HL-60 (cell line): Measurements from ENCODE around the gene ACSF3.

ENCODE experiments used
- DNase-seq, 2 experiments: peaks; one replicate each; pipeline ENCODE4 v3.0.0-alpha.2; 2010 to 2020; ENCODE audit warnings: low read depth in 1 of 2, low spot score in 1 of 2
- H3K27ac ChIP-seq: fragments of 250-450 bp; sonication (Bioruptor Pico); replicated peaks from 2 replicates; pipeline ENCODE4 v1.5.1; 2020; ENCODE audit warnings: mild to moderate bottlenecking, moderate library complexity
- H3K27me3 ChIP-seq: fragments of 250-450 bp; sonication (Bioruptor Pico); 2 replicates; pipeline ENCODE4 v1.5.1; 2021; ENCODE audit warnings: mild to moderate bottlenecking, moderate library complexity; ENCODE audit not compliant: insufficient read depth, poor library complexity, severe bottlenecking
- H3K4me3 ChIP-seq: replicated peaks from 2 replicates; pipeline ENCODE4 v1.5.1; 2011; ENCODE audit warnings: mild to moderate bottlenecking, control low read depth, low read length; ENCODE audit not compliant: insufficient read depth
- GABPA ChIP-seq: IDR thresholded peaks from 2 replicates; pipeline ENCODE4 v1.6.1; 2012; ENCODE audit warnings: low read depth
- POLR2AphosphoS5 ChIP-seq: IDR thresholded peaks from 2 replicates; pipeline ENCODE4 v1.6.1; 2012; ENCODE audit warnings: low read depth
- SPI1 ChIP-seq: IDR thresholded peaks from 2 replicates; pipeline ENCODE4 v1.6.1; 2012; ENCODE audit warnings: low read depth, mild to moderate bottlenecking, borderline replicate concordance
- TF ChIP-seq, protein P1 (sequence below): IDR thresholded peaks from 2 replicates; pipeline ENCODE4 v1.6.1; 2012; ENCODE audit warnings: low read depth; ENCODE audit not compliant: insufficient replicate concordance
- TF ChIP-seq, protein P2 (sequence below): IDR thresholded peaks from one replicate; pipeline ENCODE4 v1.5.1; 2011; ENCODE audit warnings: low read length, control low read depth, inconsistent platforms; ENCODE audit not compliant: insufficient read depth

Gene ACSF3

DNA sequence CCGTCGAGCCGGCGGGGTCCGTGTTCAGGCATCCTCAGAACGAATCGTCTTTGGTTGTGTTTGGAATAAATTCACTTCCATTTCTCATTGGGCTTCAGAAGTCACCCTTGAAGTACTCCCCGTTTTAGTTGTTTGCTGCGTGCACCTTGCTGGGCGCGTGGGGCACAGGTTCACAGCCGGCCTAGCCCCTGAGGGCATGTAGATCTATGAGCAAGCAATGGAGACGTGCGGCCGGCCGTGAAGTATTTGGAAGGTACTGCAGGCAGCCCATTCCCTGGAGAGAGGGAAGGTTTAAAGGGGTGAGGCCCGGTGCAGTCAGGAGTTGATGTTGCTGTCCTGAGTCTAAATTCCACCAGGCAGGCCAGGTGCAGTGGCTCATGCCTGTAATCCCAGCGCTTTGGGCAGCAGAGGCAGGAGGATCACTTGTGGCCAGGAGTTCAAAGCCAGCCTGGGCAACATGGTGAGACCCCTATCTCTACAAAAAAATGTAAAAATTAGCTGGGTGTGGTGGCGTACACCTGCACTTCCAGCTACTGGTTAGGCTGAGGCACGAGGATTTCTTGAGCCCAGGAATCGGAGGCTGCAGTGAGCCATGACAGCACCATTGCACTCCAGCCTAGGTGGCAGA, 714 bp downstream of the ACSF3 start:
- Histone ChIP-seq H3K27me3 (no peaks in the 10 kb centered on the region), H3K4me3 (peak overlapping the region; percentile 60), H3K27ac (peak overlapping the region; percentile 65)
- TF ChIP-seq GABPA: no peak
- peak in 1 of 2 experiments; percentile 7 for DNase-seq

DNA sequence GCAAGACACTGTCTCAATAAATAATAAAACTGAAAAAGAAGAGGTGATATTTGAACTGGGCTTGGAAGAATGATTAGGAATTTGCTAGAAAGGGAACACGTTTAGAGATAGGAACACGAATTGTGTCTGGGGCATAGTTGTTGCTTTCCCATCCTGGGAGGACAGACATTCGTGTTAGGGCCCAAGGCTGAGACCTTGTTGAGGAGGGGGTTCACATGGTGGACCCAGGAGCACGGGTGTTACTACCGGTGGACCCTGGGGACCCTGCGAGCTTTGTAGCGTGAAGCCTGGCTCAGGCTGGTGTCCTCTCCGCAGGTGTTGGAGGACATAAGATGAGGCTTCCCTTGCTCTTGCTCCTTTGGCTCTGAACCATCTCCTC, 1.2 kb downstream of the ACSF3 start:
- H3K27ac ChIP-seq: peak overlapping the region; percentile 65; the same call in 1 of the 2 replicates
- no peak for DNase-seq

DNA sequence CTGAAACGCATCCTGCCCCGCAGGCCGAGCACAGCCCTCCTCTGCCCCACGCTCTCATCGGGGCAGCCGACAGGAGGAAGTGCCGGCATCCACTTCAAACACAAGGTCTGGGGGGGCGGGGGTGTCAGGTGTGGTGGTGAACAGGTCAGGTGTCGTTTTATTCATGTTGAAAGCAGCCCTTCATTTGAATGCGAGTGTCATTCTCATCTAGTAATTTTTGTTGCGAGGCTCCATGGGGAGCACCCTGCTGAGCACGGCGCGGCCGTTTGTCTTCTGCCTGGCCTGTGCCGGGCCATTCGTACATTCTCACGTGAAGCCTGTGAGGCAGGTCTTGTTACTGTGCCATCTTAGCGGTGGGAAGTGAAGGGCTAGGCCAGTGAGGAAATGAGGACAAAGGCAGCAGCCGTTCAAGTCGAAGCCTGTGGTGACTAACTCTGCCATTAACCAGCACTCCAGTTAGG, 1.9 kb downstream of the ACSF3 start:
- no peak for DNase-seq
- H3K27me3 ChIP-seq: no peaks in the 10 kb centered on the region
- TF ChIP-seq GABPA (no peak), SPI1 (no peak), POLR2AphosphoS5 (no peak; the same call in 1 of the 2 replicates)
- TF ChIP-seq, protein P1, sequence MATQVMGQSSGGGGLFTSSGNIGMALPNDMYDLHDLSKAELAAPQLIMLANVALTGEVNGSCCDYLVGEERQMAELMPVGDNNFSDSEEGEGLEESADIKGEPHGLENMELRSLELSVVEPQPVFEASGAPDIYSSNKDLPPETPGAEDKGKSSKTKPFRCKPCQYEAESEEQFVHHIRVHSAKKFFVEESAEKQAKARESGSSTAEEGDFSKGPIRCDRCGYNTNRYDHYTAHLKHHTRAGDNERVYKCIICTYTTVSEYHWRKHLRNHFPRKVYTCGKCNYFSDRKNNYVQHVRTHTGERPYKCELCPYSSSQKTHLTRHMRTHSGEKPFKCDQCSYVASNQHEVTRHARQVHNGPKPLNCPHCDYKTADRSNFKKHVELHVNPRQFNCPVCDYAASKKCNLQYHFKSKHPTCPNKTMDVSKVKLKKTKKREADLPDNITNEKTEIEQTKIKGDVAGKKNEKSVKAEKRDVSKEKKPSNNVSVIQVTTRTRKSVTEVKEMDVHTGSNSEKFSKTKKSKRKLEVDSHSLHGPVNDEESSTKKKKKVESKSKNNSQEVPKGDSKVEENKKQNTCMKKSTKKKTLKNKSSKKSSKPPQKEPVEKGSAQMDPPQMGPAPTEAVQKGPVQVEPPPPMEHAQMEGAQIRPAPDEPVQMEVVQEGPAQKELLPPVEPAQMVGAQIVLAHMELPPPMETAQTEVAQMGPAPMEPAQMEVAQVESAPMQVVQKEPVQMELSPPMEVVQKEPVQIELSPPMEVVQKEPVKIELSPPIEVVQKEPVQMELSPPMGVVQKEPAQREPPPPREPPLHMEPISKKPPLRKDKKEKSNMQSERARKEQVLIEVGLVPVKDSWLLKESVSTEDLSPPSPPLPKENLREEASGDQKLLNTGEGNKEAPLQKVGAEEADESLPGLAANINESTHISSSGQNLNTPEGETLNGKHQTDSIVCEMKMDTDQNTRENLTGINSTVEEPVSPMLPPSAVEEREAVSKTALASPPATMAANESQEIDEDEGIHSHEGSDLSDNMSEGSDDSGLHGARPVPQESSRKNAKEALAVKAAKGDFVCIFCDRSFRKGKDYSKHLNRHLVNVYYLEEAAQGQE: no peak
- TF ChIP-seq, protein P2, sequence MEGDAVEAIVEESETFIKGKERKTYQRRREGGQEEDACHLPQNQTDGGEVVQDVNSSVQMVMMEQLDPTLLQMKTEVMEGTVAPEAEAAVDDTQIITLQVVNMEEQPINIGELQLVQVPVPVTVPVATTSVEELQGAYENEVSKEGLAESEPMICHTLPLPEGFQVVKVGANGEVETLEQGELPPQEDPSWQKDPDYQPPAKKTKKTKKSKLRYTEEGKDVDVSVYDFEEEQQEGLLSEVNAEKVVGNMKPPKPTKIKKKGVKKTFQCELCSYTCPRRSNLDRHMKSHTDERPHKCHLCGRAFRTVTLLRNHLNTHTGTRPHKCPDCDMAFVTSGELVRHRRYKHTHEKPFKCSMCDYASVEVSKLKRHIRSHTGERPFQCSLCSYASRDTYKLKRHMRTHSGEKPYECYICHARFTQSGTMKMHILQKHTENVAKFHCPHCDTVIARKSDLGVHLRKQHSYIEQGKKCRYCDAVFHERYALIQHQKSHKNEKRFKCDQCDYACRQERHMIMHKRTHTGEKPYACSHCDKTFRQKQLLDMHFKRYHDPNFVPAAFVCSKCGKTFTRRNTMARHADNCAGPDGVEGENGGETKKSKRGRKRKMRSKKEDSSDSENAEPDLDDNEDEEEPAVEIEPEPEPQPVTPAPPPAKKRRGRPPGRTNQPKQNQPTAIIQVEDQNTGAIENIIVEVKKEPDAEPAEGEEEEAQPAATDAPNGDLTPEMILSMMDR: no peak
- no peak overlapping the region for H3K27ac ChIP-seq
- H3K4me3 ChIP-seq: no peak overlapping the region

More for the DNA sequence above, 1.2 kb downstream of the ACSF3 start:
- TF ChIP-seq, protein P1: no peak
- TF ChIP-seq POLR2AphosphoS5 (no peak), GABPA (no peak)
- Histone ChIP-seq H3K4me3 (peak overlapping the region; percentile 60; the same call in 1 of the 2 replicates), H3K27me3 (no peaks in the 10 kb centered on the region)

DNA sequence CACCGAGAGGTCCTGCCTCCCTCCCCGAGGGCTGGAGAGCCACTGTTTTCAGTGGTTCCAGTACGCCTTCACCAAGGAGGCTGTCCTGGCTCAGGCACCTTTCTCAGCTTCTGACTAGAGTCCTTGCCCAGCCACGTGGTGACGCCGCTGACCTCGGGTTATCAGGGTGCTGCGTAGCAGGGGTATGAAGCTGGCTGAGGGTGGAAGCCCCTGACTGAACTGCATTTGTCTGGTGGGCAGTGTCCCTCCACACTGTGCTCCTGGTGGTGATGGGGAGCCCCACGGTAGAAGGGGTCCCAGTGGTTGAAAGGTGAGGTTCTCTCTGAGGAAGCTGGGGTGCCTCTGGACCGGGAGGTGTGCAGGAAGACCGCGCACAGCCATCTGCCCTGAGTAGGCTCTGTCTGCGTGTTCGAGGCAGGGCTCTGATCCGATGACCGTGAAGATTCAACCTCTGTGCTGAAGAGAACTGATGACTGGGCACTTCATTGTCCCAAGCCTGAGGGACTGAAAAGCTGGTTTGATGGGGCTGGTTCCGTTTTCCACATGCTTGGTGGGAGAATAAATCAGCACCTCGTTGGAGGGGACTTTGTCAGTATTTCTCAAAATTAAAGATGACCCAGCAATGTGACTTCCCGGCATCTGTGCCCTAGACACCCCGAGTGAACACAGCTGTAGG, 2.5 kb downstream of the ACSF3 start:
- no peak for DNase-seq
- TF ChIP-seq, protein P2: no peak
- no peak for TF ChIP-seq POLR2AphosphoS5
- TF ChIP-seq, protein P1: no peak
- no peak for TF ChIP-seq SPI1
- no peak for TF ChIP-seq GABPA
- H3K27ac ChIP-seq: peak overlapping the region; percentile 73
- no peak overlapping the region for H3K4me3 ChIP-seq
- no peaks in the 10 kb centered on the region for H3K27me3 ChIP-seq
